H1 (cell line): ENCODE data around the gene FOXI1. TPM values are rescaled to one million over a fixed set of nuclear protein-coding genes. Genes with fewer than 3 reads are reported as not detected.

Source experiments
- EGR1 ChIP-seq: IDR thresholded peaks from 2 replicates; pipeline ENCODE4 v1.6.1; 2011; ENCODE audit warnings: low read depth, low read length, borderline replicate concordance
- EZH2 ChIP-seq: fragments of 200-600 bp; sonication (generic); IDR thresholded peaks from 2 replicates; pipeline ENCODE4 v1.7.1; 2012; ENCODE audit warnings: low read depth, mild to moderate bottlenecking, moderate library complexity, low read length, inconsistent platforms; ENCODE audit not compliant: severe bottlenecking
- KDM1A ChIP-seq: fragments of 200-600, 300-600 bp; sonication (generic); IDR thresholded peaks from 2 replicates; pipeline ENCODE4 v1.7.1; 2016; ENCODE audit warnings: mild to moderate bottlenecking, low read length, borderline replicate concordance
- SIN3A ChIP-seq, 2 experiments: IDR thresholded peaks in 1 of 2; conservative IDR thresholded peaks in 1 of 2; 2 replicates each; pipeline ENCODE4 v1.6.1; 2011 to 2012; ENCODE audit warnings: low read length in 2 of 2, improper control_type of control experiment in 1 of 2, low read depth in 1 of 2, mild to moderate bottlenecking in 1 of 2
- SP1 ChIP-seq: IDR thresholded peaks from 2 replicates; pipeline ENCODE4 v1.6.1; 2011; ENCODE audit warnings: low read depth, low read length
- TAF1 ChIP-seq: IDR thresholded peaks from 2 replicates; pipeline ENCODE4 v1.6.1; 2011; ENCODE audit warnings: mild to moderate bottlenecking, low read depth, low read length
- polyA plus RNA-seq, 7 experiments: library from polyadenylated mRNA; depleted of rRNA in 3 of 7; stranded (reverse) in 5 of 7; unstranded in 2 of 7; fragments of >200 nt in 5 of 7; fragments of 200-250 nt in 2 of 7; gene quantifications; 1 replicate in 5 of 7; 2 replicates in 1 of 7; 4 replicates in 1 of 7; pipeline versions ENCODE4 v1.2.1 to v1.2.3, GENCODE V29; 2011 to 2013; ENCODE audit warnings: missing spikeins in 2 of 7, mixed read lengths in 2 of 7
- total RNA-seq: library from RNA; stranded (reverse); fragmentation: NEBNext Ultra II Directional; extraction: Animal tissue kit (Norgen Biotek cat#: 25700); gene quantifications from 2 replicates; pipeline ENCODE4 v1.2.1, GENCODE V29; 2021
- TF ChIP-seq, protein P1 (sequence below): fragments of 300-600 bp; sonication (generic); IDR thresholded peaks from 2 replicates; pipeline ENCODE4 v1.7.1; 2012; ENCODE audit warnings: low read length, moderate library complexity, mild to moderate bottlenecking, inconsistent platforms; ENCODE audit not compliant: insufficient replicate concordance
- TF ChIP-seq, protein P2 (sequence below): IDR thresholded peaks from 2 replicates; pipeline ENCODE4 v1.6.1; 2012; ENCODE audit warnings: inconsistent platforms

The FOXI1 gene
- total and polyA plus RNA-seq, 2 of the 8 experiments (the other 6 are each of a cell fraction or from before 2014, with no cell fraction given): not detected

DNA sequence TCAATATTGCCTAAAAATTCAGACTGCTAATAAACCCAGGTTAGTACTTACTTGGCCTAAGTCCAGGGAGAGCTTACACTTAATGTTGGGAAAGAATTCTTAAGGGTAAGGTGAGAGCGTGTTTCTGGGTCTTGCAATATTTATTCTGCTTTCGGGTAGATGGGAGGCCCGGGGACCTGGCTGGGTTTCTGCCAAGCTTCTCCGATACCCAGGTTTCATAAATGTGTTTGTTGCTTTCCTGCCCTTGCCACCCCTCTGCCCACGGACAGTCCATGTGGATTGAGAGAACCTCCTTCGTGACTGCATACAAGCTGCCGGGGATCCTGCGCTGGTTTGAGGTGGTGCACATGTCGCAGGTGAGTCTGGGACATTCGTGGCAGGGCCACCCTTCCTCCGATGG is 48.4 kb upstream of the FOXI1 start (continued):
- TF ChIP-seq, protein P1, sequence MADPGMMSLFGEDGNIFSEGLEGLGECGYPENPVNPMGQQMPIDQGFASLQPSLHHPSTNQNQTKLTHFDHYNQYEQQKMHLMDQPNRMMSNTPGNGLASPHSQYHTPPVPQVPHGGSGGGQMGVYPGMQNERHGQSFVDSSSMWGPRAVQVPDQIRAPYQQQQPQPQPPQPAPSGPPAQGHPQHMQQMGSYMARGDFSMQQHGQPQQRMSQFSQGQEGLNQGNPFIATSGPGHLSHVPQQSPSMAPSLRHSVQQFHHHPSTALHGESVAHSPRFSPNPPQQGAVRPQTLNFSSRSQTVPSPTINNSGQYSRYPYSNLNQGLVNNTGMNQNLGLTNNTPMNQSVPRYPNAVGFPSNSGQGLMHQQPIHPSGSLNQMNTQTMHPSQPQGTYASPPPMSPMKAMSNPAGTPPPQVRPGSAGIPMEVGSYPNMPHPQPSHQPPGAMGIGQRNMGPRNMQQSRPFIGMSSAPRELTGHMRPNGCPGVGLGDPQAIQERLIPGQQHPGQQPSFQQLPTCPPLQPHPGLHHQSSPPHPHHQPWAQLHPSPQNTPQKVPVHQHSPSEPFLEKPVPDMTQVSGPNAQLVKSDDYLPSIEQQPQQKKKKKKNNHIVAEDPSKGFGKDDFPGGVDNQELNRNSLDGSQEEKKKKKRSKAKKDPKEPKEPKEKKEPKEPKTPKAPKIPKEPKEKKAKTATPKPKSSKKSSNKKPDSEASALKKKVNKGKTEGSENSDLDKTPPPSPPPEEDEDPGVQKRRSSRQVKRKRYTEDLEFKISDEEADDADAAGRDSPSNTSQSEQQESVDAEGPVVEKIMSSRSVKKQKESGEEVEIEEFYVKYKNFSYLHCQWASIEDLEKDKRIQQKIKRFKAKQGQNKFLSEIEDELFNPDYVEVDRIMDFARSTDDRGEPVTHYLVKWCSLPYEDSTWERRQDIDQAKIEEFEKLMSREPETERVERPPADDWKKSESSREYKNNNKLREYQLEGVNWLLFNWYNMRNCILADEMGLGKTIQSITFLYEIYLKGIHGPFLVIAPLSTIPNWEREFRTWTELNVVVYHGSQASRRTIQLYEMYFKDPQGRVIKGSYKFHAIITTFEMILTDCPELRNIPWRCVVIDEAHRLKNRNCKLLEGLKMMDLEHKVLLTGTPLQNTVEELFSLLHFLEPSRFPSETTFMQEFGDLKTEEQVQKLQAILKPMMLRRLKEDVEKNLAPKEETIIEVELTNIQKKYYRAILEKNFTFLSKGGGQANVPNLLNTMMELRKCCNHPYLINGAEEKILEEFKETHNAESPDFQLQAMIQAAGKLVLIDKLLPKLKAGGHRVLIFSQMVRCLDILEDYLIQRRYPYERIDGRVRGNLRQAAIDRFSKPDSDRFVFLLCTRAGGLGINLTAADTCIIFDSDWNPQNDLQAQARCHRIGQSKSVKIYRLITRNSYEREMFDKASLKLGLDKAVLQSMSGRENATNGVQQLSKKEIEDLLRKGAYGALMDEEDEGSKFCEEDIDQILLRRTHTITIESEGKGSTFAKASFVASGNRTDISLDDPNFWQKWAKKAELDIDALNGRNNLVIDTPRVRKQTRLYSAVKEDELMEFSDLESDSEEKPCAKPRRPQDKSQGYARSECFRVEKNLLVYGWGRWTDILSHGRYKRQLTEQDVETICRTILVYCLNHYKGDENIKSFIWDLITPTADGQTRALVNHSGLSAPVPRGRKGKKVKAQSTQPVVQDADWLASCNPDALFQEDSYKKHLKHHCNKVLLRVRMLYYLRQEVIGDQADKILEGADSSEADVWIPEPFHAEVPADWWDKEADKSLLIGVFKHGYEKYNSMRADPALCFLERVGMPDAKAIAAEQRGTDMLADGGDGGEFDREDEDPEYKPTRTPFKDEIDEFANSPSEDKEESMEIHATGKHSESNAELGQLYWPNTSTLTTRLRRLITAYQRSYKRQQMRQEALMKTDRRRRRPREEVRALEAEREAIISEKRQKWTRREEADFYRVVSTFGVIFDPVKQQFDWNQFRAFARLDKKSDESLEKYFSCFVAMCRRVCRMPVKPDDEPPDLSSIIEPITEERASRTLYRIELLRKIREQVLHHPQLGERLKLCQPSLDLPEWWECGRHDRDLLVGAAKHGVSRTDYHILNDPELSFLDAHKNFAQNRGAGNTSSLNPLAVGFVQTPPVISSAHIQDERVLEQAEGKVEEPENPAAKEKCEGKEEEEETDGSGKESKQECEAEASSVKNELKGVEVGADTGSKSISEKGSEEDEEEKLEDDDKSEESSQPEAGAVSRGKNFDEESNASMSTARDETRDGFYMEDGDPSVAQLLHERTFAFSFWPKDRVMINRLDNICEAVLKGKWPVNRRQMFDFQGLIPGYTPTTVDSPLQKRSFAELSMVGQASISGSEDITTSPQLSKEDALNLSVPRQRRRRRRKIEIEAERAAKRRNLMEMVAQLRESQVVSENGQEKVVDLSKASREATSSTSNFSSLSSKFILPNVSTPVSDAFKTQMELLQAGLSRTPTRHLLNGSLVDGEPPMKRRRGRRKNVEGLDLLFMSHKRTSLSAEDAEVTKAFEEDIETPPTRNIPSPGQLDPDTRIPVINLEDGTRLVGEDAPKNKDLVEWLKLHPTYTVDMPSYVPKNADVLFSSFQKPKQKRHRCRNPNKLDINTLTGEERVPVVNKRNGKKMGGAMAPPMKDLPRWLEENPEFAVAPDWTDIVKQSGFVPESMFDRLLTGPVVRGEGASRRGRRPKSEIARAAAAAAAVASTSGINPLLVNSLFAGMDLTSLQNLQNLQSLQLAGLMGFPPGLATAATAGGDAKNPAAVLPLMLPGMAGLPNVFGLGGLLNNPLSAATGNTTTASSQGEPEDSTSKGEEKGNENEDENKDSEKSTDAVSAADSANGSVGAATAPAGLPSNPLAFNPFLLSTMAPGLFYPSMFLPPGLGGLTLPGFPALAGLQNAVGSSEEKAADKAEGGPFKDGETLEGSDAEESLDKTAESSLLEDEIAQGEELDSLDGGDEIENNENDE: no peak
- TF ChIP-seq EZH2 (no peak), SIN3A (conservative IDR thresholded peaks at IDR 0.05 in 1 of 2, IDR thresholded peaks at IDR 0.05 in 1 of 2; ENCODE audit: low read depth in 1 of 2, low read length in 2 of 2) (no peak), EGR1 (no peak), KDM1A (no peak), TAF1 (no peak), SP1 (no peak)
- TF ChIP-seq, protein P2, sequence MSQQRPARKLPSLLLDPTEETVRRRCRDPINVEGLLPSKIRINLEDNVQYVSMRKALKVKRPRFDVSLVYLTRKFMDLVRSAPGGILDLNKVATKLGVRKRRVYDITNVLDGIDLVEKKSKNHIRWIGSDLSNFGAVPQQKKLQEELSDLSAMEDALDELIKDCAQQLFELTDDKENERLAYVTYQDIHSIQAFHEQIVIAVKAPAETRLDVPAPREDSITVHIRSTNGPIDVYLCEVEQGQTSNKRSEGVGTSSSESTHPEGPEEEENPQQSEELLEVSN: no peak
- TF ChIP-seq, all 59 proteins: peak for 0
